IMR-90 (cell line): Measurements from ENCODE around the gene TEFM. TPM values are rescaled to one million over a fixed set of nuclear protein-coding genes. Genes with fewer than 3 reads are reported as not detected.
"Not testable (repeated sequence)": the region's sequence is repeated elsewhere in the genome, so short reads cannot be mapped to it uniquely, and the experiment has no call there.

Experiments used
- ATAC-seq: fragments of 200-7000 bp; cut with Tn5 transposase; 2 replicates; pipeline ENCODE4 v1.9.1; 2020; ENCODE audit warnings: low read depth, mild to moderate bottlenecking, moderate library complexity
- BruUV-seq: library from RNA; stranded (reverse); fragments of 400-500 nt; replicated peaks from 2 replicates; lab custom pipeline; 2021; lab: Mats Ljungman, UMichigan
- CTCF ChIA-PET: fragments of 300-600 bp; formaldehyde crosslinking; extraction: SDS; loops from one replicate; lab custom pipeline; 2021; ENCODE audit warnings: antibody characterized with exemption; lab: Yijun Ruan, JAX
- POLR2A ChIA-PET: fragments of 300-600 bp; sonication (Branson Sonifier 250); formaldehyde crosslinking; loops from one replicate; lab custom pipeline; 2022; ENCODE audit warnings: antibody characterized with exemption; ENCODE audit not compliant: unreplicated experiment; lab: Charles Lee
- DNase-seq: peaks from one replicate; pipeline ENCODE4 v3.0.0; 2013
- H2AFZ ChIP-seq: replicated peaks from 2 replicates; pipeline ENCODE3; 2013; ENCODE audit warnings: low read length, mild to moderate bottlenecking; ENCODE audit not compliant: poor library complexity
- H2AK5ac ChIP-seq: 2 replicates; pipeline ENCODE4 v1.6.1; 2013; ENCODE audit warnings: low read depth, low read length, inconsistent platforms
- H2AK9ac ChIP-seq: replicated peaks from 2 replicates; pipeline ENCODE3; 2013; ENCODE audit warnings: mild to moderate bottlenecking, low read depth, low read length, moderate library complexity; ENCODE audit not compliant: poor library complexity
- H2BK120ac ChIP-seq: 2 replicates; pipeline ENCODE4 v1.6.1; 2013; ENCODE audit warnings: low read depth, low read length, inconsistent platforms
- H2BK15ac ChIP-seq: 3 replicates; pipeline ENCODE4 v1.6.1; 2013; ENCODE audit warnings: low read depth, low read length, inconsistent platforms
- H2BK20ac ChIP-seq: 2 replicates; pipeline ENCODE4 v1.6.1; 2013; ENCODE audit warnings: low read depth, mild to moderate bottlenecking, inconsistent platforms, low read length, moderate library complexity
- H2BK5ac ChIP-seq: 2 replicates; pipeline ENCODE4 v1.6.1; 2013; ENCODE audit warnings: mild to moderate bottlenecking, low read depth, low read length, inconsistent platforms; ENCODE audit not compliant: poor library complexity, severe bottlenecking
- H3K14ac ChIP-seq: replicated peaks from 2 replicates; pipeline ENCODE4 v1.6.1; 2013; ENCODE audit warnings: low read depth, low read length, inconsistent platforms
- H3K18ac ChIP-seq: 2 replicates; pipeline ENCODE4 v1.6.1; 2013; ENCODE audit warnings: low read depth, low read length, control low read depth
- H3K23ac ChIP-seq: 2 replicates; pipeline ENCODE4 v1.6.1; 2013; ENCODE audit warnings: low read depth, low read length, inconsistent platforms
- H3K27ac ChIP-seq: 2 replicates; pipeline ENCODE4 v1.5.1; 2013; ENCODE audit warnings: mild to moderate bottlenecking, control low read depth, low read length; ENCODE audit not compliant: insufficient read depth
- H3K27me3 ChIP-seq: 2 replicates; pipeline ENCODE4 v1.6.1; 2013; ENCODE audit warnings: low read length; ENCODE audit not compliant: control insufficient read depth, insufficient read depth
- H3K36me3 ChIP-seq: 2 replicates; pipeline ENCODE4 v1.6.1; 2013; ENCODE audit warnings: low read length, mixed read lengths; ENCODE audit not compliant: control insufficient read depth, insufficient read depth
- H3K4ac ChIP-seq: 2 replicates; pipeline ENCODE4 v1.6.1; 2013; ENCODE audit warnings: low read depth, low read length, inconsistent platforms
- H3K4me1 ChIP-seq: 2 replicates; pipeline ENCODE4 v1.6.1; 2013; ENCODE audit warnings: low read length, mixed read lengths; ENCODE audit not compliant: control insufficient read depth, insufficient read depth
- H3K4me2 ChIP-seq: 2 replicates; pipeline ENCODE4 v1.6.1; 2013; ENCODE audit warnings: low read depth, mild to moderate bottlenecking, control low read depth, low read length, moderate library complexity
- H3K4me3 ChIP-seq: 2 replicates; pipeline ENCODE4 v1.5.1; 2013; ENCODE audit warnings: low read depth, mild to moderate bottlenecking, control low read depth, low read length, moderate library complexity; ENCODE audit not compliant: insufficient read depth
- H3K56ac ChIP-seq: 2 replicates; pipeline ENCODE4 v1.6.1; 2013; ENCODE audit warnings: low read length, inconsistent platforms; ENCODE audit not compliant: insufficient read depth; ENCODE audit errors: extremely low read depth
- H3K79me1 ChIP-seq, 2 experiments: 2 replicates each; pipeline ENCODE4 v1.6.1; 2013; ENCODE audit warnings: low read length in 2 of 2, inconsistent platforms in 1 of 2, low read depth in 1 of 2
- H3K9ac ChIP-seq: 2 replicates; pipeline ENCODE4 v1.6.1; 2013; ENCODE audit warnings: low read depth, low read length, control low read depth
- H3K9me1 ChIP-seq: 2 replicates; pipeline ENCODE4 v1.6.1; 2013; ENCODE audit warnings: low read length, inconsistent platforms; ENCODE audit not compliant: insufficient read depth
- H3K9me3 ChIP-seq: 2 replicates; pipeline ENCODE4 v1.6.1; 2013; ENCODE audit warnings: low read length; ENCODE audit not compliant: control insufficient read depth, insufficient read depth
- H4K20me1 ChIP-seq: 2 replicates; pipeline ENCODE4 v1.6.1; 2013; ENCODE audit warnings: low read length, inconsistent platforms; ENCODE audit not compliant: insufficient read depth
- H4K5ac ChIP-seq: 2 replicates; pipeline ENCODE4 v1.6.1; 2013; ENCODE audit warnings: mild to moderate bottlenecking, low read depth, low read length, control low read depth
- H4K8ac ChIP-seq, 2 experiments: 2 replicates each; pipeline ENCODE4 v1.6.1; 2013; ENCODE audit warnings: low read depth in 2 of 2, low read length in 2 of 2, control low read depth in 1 of 2, inconsistent platforms in 1 of 2
- H4K91ac ChIP-seq: 2 replicates; pipeline ENCODE4 v1.6.1; 2013; ENCODE audit warnings: low read depth, low read length, inconsistent platforms; ENCODE audit not compliant: insufficient read depth
- CHD1 ChIP-seq: IDR thresholded peaks from 2 replicates; pipeline ENCODE4 v1.6.1; 2012; ENCODE audit warnings: low read depth, low read length, improper control_type of control experiment
- RAD21 ChIP-seq: IDR thresholded peaks from 2 replicates; pipeline ENCODE4 v1.6.1; 2012; ENCODE audit warnings: low read length, improper control_type of control experiment
- SMC3 ChIP-seq: fragments of 150-350 bp; IDR thresholded peaks from 2 replicates; pipeline ENCODE4 v1.6.1; 2016; ENCODE audit warnings: low read depth, mild to moderate bottlenecking, antibody characterized with exemption, low read length, moderate library complexity
- WGBS, 2 experiments: methylation state at CpG; one replicate each; pipeline versions ENCODE4 v1.1.5 to v1.1.7; 2013; ENCODE audit warnings: missing lambda C conversion rate in 2 of 2; ENCODE audit not compliant: insufficient read length in 1 of 2; ENCODE audit errors: extremely low coverage in 2 of 2; 5-methylcytosine and 5-hydroxymethylcytosine counted together
- dilution Hi-C: fragments of 300-500 bp; cut with HindIII; formaldehyde crosslinking; loops from one replicate; pipeline ENCODE4 v1.14.3; 2018; ENCODE audit warnings: low sequenced_read_pairs; ENCODE audit not compliant: unreplicated experiment
- in situ Hi-C: fragments of 300-500 bp; cut with MboI; formaldehyde crosslinking; loops from 3 replicates; pipeline ENCODE4 v1.14.3; 2019; ENCODE audit warnings: low sequenced_read_pairs, inconsistent platforms, mixed read lengths
- intact Hi-C: fragments of 100-400 bp; cut with micrococcal nuclease; formaldehyde crosslinking; loops from 2 replicates; pipeline ENCODE4 v1.10.0; 2022
- polyA plus RNA-seq, 3 experiments: library from polyadenylated mRNA; depleted of rRNA; stranded (reverse); fragments of >200 nt; gene quantifications; 2 replicates each; pipeline ENCODE4 v1.2.3, GENCODE V29; 2012; ENCODE audit warnings: low replicate concordance in 1 of 3
- total RNA-seq: library from RNA; depleted of rRNA; stranded (reverse); fragments of >200 nt; gene quantifications from 2 replicates; pipeline ENCODE4 v1.2.3, GENCODE V29; 2012

TEFM gene
- total and polyA plus RNA-seq, 2 of the 4 experiments (the other 2 are of a cell fraction) = 7.9 to 13.8 TPM

DNA sequence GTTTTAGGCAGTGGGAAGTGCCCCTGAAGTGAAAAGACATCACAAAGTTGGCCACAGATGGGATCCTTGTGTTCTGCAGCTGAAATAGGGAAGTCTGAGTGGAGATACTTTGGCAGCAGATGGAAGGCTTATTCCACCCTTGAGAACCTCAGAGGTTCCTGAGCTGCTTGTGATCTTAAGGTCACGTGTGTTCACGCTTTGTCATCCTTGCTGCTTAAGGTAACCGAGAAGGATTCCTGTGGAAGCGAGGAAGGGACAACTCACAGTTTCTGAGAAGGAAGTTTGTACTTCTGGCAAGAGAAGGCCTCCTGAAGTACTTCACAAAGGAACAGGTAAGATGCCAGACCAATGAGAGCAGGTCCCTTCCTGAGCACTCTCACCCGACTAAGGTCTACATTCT lies 27.9 kb upstream of the TEFM start:
- Histone ChIP-seq H2AFZ (no peak overlapping the region), H3K4ac (no peak overlapping the region), H3K79me1 (no peaks in the 10 kb centered on the region), H2AK9ac (no peak overlapping the region), H2BK5ac (no peak overlapping the region), H3K9me1 (no peaks in the 10 kb centered on the region; the same call in 1 of the 2 replicates), H3K18ac (no peak overlapping the region), H3K36me3 (no peaks in the 10 kb centered on the region), H2BK15ac (no peak overlapping the region), H3K56ac (no peak overlapping the region), H3K4me2 (no peak overlapping the region), H3K4me3 (no peak overlapping the region), H3K4me1 (no peaks in the 10 kb centered on the region), H4K91ac (no peak overlapping the region), H3K9me3 (no peaks in the 10 kb centered on the region), H4K8ac (no peak overlapping the region), H3K14ac (no peak overlapping the region), H3K27ac (no peak overlapping the region), H3K27me3 (peaks cover 3% of the 10 kb centered on the region; the same call in 1 of the 2 replicates), H3K23ac (no peak overlapping the region), H3K9ac (no peak overlapping the region), H2BK120ac (no peak overlapping the region), H4K20me1 (no peaks in the 10 kb centered on the region), H2BK20ac (no peak overlapping the region), H2AK5ac (no peak overlapping the region), H4K5ac (no peak overlapping the region)
- no peak for DNase-seq
- no peak for TF ChIP-seq SMC3
- TF ChIP-seq CHD1 = no peak
- TF ChIP-seq RAD21 = no peak
- intact Hi-C loops = no loop called here
- BruUV-seq = no TSS peak
- POLR2A ChIA-PET = no interaction called here
- in situ Hi-C loops = no loop called here
- ATAC-seq = no peak
- dilution Hi-C loops = no loop called here
- CTCF ChIA-PET = interaction anchor here (0.6 kb wide), 1 partner anchor 61 kb away, joined by 3 read pairs; no protein-coding TSS in a partner anchor
- WGBS, 2 experiments = 79% methylated on average over 4 of the region's 5 CpGs; no CpG with 5 or more reads in 1 of the 2 experiments

DNA sequence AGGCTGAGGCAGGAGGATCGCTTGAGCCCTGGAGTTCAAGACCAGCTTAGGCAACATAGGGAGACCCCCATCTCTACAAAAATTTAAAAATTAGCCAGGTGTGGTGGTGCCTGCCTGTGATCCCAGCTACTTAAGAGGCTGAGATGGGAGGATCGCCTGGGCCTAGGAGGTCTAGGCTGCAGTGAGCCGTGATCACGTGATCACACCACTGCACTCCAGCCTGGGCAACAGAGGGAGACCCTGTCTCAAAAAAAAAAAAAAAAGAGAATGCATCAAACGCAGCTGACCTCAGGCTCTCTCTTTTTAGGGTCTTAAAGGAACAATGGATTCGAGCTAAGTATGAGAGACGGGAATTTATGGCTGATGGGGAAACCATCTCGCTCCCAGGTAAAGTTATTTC lies 25.5 kb upstream of the TEFM start:
- H3K79me1 ChIP-seq, dilution Hi-C loops, H4K20me1 ChIP-seq, H3K4me1 ChIP-seq, H3K4me3 ChIP-seq, ATAC-seq, H2AK9ac ChIP-seq, H2AFZ ChIP-seq, intact Hi-C loops, H4K8ac ChIP-seq, H3K27me3 ChIP-seq, H3K27ac ChIP-seq, H2AK5ac ChIP-seq, H2BK20ac ChIP-seq, H3K9me1 ChIP-seq, H3K14ac ChIP-seq, H3K23ac ChIP-seq, H2BK5ac ChIP-seq, H2BK15ac ChIP-seq, H3K9ac ChIP-seq, BruUV-seq, H3K36me3 ChIP-seq, H3K18ac ChIP-seq, H3K4ac ChIP-seq, H3K9me3 ChIP-seq, H4K5ac ChIP-seq, H3K56ac ChIP-seq, DNase-seq, CTCF ChIA-PET, H3K4me2 ChIP-seq, H4K91ac ChIP-seq, H2BK120ac ChIP-seq, in situ Hi-C loops: not testable (repeated sequence)
- no CpG with 5 or more reads among the region's 8 CpGs for whole genome bisulfite sequencing, 2 experiments
- POLR2A ChIA-PET = interaction anchor here (0.7 kb wide), 1 partner anchor 283 kb away, joined by 9 read pairs; no protein-coding TSS in a partner anchor
